H9 (cell line): Measurements from ENCODE around the gene SLC23A2. TPM values are rescaled to one million over a fixed set of nuclear protein-coding genes. Genes with fewer than 3 reads are reported as not detected.

Experiments
- DNase-seq: peaks from one replicate; pipeline ENCODE4 v3.0.0-alpha.2; 2017
- H2AFZ ChIP-seq: one replicate; pipeline ENCODE4 v1.6.1; 2013; ENCODE audit warnings: mild to moderate bottlenecking, low read length, control low read depth, moderate library complexity
- H2AK5ac ChIP-seq: 2 replicates; pipeline ENCODE4 v1.6.1; 2013; ENCODE audit warnings: low read length, control low read depth, mixed read lengths; ENCODE audit not compliant: insufficient read length
- H2BK120ac ChIP-seq: one replicate; pipeline ENCODE4 v1.6.1; 2013; ENCODE audit warnings: low read depth, mild to moderate bottlenecking, low read length, control low read depth, inconsistent platforms; ENCODE audit not compliant: poor library complexity, severe bottlenecking
- H2BK12ac ChIP-seq: 2 replicates; pipeline ENCODE4 v1.6.1; 2013; ENCODE audit warnings: low read length, control low read depth, mixed read lengths, low read depth; ENCODE audit not compliant: insufficient read length
- H2BK15ac ChIP-seq: 2 replicates; pipeline ENCODE4 v1.6.1; 2013; ENCODE audit warnings: low read depth, low read length, control low read depth
- H2BK20ac ChIP-seq: one replicate; pipeline ENCODE4 v1.6.1; 2013; ENCODE audit warnings: low read depth, mild to moderate bottlenecking, low read length, control low read depth, inconsistent platforms; ENCODE audit not compliant: poor library complexity, severe bottlenecking
- H2BK5ac ChIP-seq: 2 replicates; pipeline ENCODE4 v1.6.1; 2013; ENCODE audit warnings: low read length, control low read depth, mixed read lengths; ENCODE audit not compliant: insufficient read length
- H3K14ac ChIP-seq: 2 replicates; pipeline ENCODE4 v1.6.1; 2013; ENCODE audit warnings: low read length, control low read depth; ENCODE audit not compliant: insufficient read depth
- H3K18ac ChIP-seq: 2 replicates; pipeline ENCODE4 v1.6.1; 2013; ENCODE audit warnings: low read depth, mild to moderate bottlenecking, mixed read lengths, low read length, control low read depth; ENCODE audit not compliant: insufficient read length
- H3K23ac ChIP-seq: 2 replicates; pipeline ENCODE4 v1.6.1; 2013; ENCODE audit warnings: low read length, control low read depth, mixed read lengths, low read depth; ENCODE audit not compliant: insufficient read length
- H3K23me2 ChIP-seq: 2 replicates; pipeline ENCODE4 v1.6.1; 2013; ENCODE audit warnings: low read depth, mild to moderate bottlenecking, mixed read lengths, low read length, control low read depth; ENCODE audit not compliant: insufficient read length, poor library complexity, severe bottlenecking
- H3K27ac ChIP-seq: 2 replicates; pipeline ENCODE4 v1.5.1; 2013; ENCODE audit warnings: low read length, control low read depth, mixed read lengths, low read depth; ENCODE audit not compliant: insufficient read length
- H3K27me3 ChIP-seq: 2 replicates; pipeline ENCODE4 v1.6.1; 2013; ENCODE audit warnings: low read length, control low read depth, inconsistent platforms; ENCODE audit not compliant: insufficient read depth
- H3K4ac ChIP-seq: 2 replicates; pipeline ENCODE4 v1.6.1; 2013; ENCODE audit warnings: low read depth, mild to moderate bottlenecking, control low read depth, inconsistent platforms, low read length, moderate library complexity
- H3K4me1 ChIP-seq: 2 replicates; pipeline ENCODE4 v1.6.1; 2013; ENCODE audit warnings: low read length, control low read depth, inconsistent platforms; ENCODE audit not compliant: insufficient read depth
- H3K4me2 ChIP-seq: 2 replicates; pipeline ENCODE4 v1.6.1; 2013; ENCODE audit warnings: low read length, control low read depth, mixed read lengths; ENCODE audit not compliant: insufficient read length, insufficient read depth
- H3K56ac ChIP-seq: 2 replicates; pipeline ENCODE4 v1.6.1; 2013; ENCODE audit warnings: low read depth, mild to moderate bottlenecking, mixed read lengths, low read length, control low read depth; ENCODE audit not compliant: insufficient read length
- H3K79me1 ChIP-seq: 2 replicates; pipeline ENCODE4 v1.6.1; 2013; ENCODE audit warnings: low read depth, mild to moderate bottlenecking, moderate library complexity, low read length, control low read depth, inconsistent platforms; ENCODE audit not compliant: insufficient read depth, poor library complexity, severe bottlenecking
- H3K79me2 ChIP-seq: 2 replicates; pipeline ENCODE4 v1.6.1; 2013; ENCODE audit warnings: low read length, control low read depth, inconsistent platforms; ENCODE audit not compliant: insufficient read depth
- H3K9ac ChIP-seq: 2 replicates; pipeline ENCODE4 v1.6.1; 2013; ENCODE audit warnings: low read length, control low read depth, mixed read lengths; ENCODE audit not compliant: insufficient read length; ENCODE audit errors: extremely low read depth
- H3K9me3 ChIP-seq: one replicate; pipeline ENCODE4 v1.6.1; 2013; ENCODE audit warnings: low read depth, low read length, inconsistent platforms; ENCODE audit not compliant: control insufficient read depth
- H3T11ph ChIP-seq: one replicate; pipeline ENCODE4 v1.6.1; 2013; ENCODE audit warnings: mild to moderate bottlenecking, low read length, control low read depth, inconsistent platforms
- H4K20me1 ChIP-seq: one replicate; pipeline ENCODE4 v1.6.1; 2013; ENCODE audit not compliant: control insufficient read depth, insufficient read length, insufficient read depth
- H4K5ac ChIP-seq: 2 replicates; pipeline ENCODE4 v1.6.1; 2013; ENCODE audit warnings: low read depth, mild to moderate bottlenecking, mixed read lengths, low read length, control low read depth; ENCODE audit not compliant: insufficient read length
- H4K8ac ChIP-seq: replicated peaks from 2 replicates; pipeline ENCODE4 v1.6.1; 2013; ENCODE audit warnings: low read length, control low read depth, mixed read lengths, low read depth; ENCODE audit not compliant: insufficient read length
- H4K91ac ChIP-seq: 2 replicates; pipeline ENCODE4 v1.6.1; 2013; ENCODE audit warnings: low read depth, mild to moderate bottlenecking, moderate library complexity, mixed read lengths, low read length, control low read depth; ENCODE audit not compliant: insufficient read length
- H3K27ac Mint-ChIP-seq, 3 experiments: 2 replicates in 2 of 3; 3 replicates in 1 of 3; pipeline ENCODE4 v1.8.0; 2020 to 2021; ENCODE audit warnings: mixed read lengths in 3 of 3, mild to moderate bottlenecking in 1 of 3, moderate library complexity in 1 of 3
- H3K27me3 Mint-ChIP-seq: 2 replicates; pipeline ENCODE4 v1.8.0; 2021; ENCODE audit warnings: low read depth, mild to moderate bottlenecking, moderate library complexity, mixed read lengths
- H3K36me3 Mint-ChIP-seq, 3 experiments: 2 replicates in 2 of 3; 3 replicates in 1 of 3; pipeline ENCODE4 v1.8.0; 2020 to 2021; ENCODE audit warnings: low read depth in 3 of 3, mixed read lengths in 3 of 3; ENCODE audit not compliant: insufficient read depth in 1 of 3
- H3K4me1 Mint-ChIP-seq, 2 experiments: 2 replicates each; pipeline ENCODE4 v1.8.0; 2020; ENCODE audit warnings: mixed read lengths in 2 of 2
- H3K4me3 Mint-ChIP-seq, 2 experiments: 2 replicates in 1 of 2; 3 replicates in 1 of 2; pipeline ENCODE4 v1.8.0; 2020 to 2021; ENCODE audit warnings: mild to moderate bottlenecking in 2 of 2, mixed read lengths in 2 of 2, moderate library complexity in 1 of 2
- H3K9me3 Mint-ChIP-seq, 2 experiments: 2 replicates in 1 of 2; 3 replicates in 1 of 2; pipeline ENCODE4 v1.8.0; 2020; ENCODE audit warnings: mild to moderate bottlenecking in 2 of 2, mixed read lengths in 2 of 2, moderate library complexity in 1 of 2
- CTCF ChIP-seq: fragments of 200-600 bp; sonication (generic); conservative IDR thresholded peaks from 3 replicates; pipeline ENCODE4 v1.8.0; 2021; ENCODE audit warnings: antibody characterized with exemption, mild to moderate bottlenecking
- WGBS: extraction: QIAGEN DNeasy Blood & Tissue Kit; methylation state at CpG from one replicate; pipeline ENCODE4 v1.1.7; 2013; ENCODE audit warnings: missing lambda C conversion rate, low lambda C conversion rate, mixed read lengths; ENCODE audit not compliant: insufficient read length; ENCODE audit errors: extremely low coverage; 5-methylcytosine and 5-hydroxymethylcytosine counted together
- total RNA-seq: library from RNA; stranded (reverse); gene quantifications from 2 replicates; pipeline ENCODE4 v1.2.1, GENCODE V29; 2021

SLC23A2 gene
- total RNA-seq, 1 experiment from 2014 or later: 16.5 TPM

- no peak overlapping the region for H4K8ac ChIP-seq
- H3K36me3 Mint-ChIP-seq: peaks cover 22 to 37% (median 27%) of the 10 kb centered on the region in 3 experiments
- no peak overlapping the region for H3K9ac ChIP-seq
- H4K20me1 ChIP-seq: no peaks in the 10 kb centered on the region
- no peak overlapping the region for H3K4me3 Mint-ChIP-seq
- H2AK5ac ChIP-seq: no peak overlapping the region
- no peaks in the 10 kb centered on the region for H3K9me3 Mint-ChIP-seq
- no peak overlapping the region for H3T11ph ChIP-seq
- H2BK20ac ChIP-seq: no peak overlapping the region
- H3K4me2 ChIP-seq: no peak overlapping the region
- H3K23me2 ChIP-seq: no peaks in the 10 kb centered on the region
- DNase-seq: no peak
- H2AFZ ChIP-seq: no peak overlapping the region
- H4K91ac ChIP-seq: no peak overlapping the region
- no peak overlapping the region for H3K14ac ChIP-seq
- H3K9me3 ChIP-seq: no peaks in the 10 kb centered on the region
- H4K5ac ChIP-seq: no peak overlapping the region
- H3K4me1 Mint-ChIP-seq: no peaks in the 10 kb centered on the region
- H3K4me1 ChIP-seq: no peaks in the 10 kb centered on the region
- H2BK5ac ChIP-seq: no peak overlapping the region
- no peaks in the 10 kb centered on the region for H3K27me3 ChIP-seq
- WGBS: no CpG with 5 or more reads among the region's 4 CpGs
- H3K27ac Mint-ChIP-seq: no peak overlapping the region
- TF ChIP-seq CTCF: no peak
- no peak overlapping the region for H2BK12ac ChIP-seq
- H3K79me2 ChIP-seq: no peaks in the 10 kb centered on the region
- no peak overlapping the region for H3K56ac ChIP-seq
- no peak overlapping the region for H2BK120ac ChIP-seq
- no peak overlapping the region for H3K23ac ChIP-seq
- no peak overlapping the region for H3K27ac ChIP-seq
- no peaks in the 10 kb centered on the region for H3K79me1 ChIP-seq
- H3K27me3 Mint-ChIP-seq: no peaks in the 10 kb centered on the region; the same call in 1 of the 2 replicates
- H2BK15ac ChIP-seq: no peak overlapping the region
- H3K4ac ChIP-seq: no peak overlapping the region
- H3K18ac ChIP-seq: no peak overlapping the region
Observed at GRCh38 chr20:4854561-4854901, 146.8 kb downstream of the SLC23A2 start.
